DND-41 (cell line): ENCODE results near the gene CARHSP1.

Experiments used
- ATAC-seq: fragments of 200-7000 bp; cut with Tn5 transposase; 3 replicates; pipeline ENCODE4 v1.9.1; 2021; ENCODE audit warnings: low read depth; ENCODE audit not compliant: insufficient read depth
- DNase-seq: peaks from one replicate; pipeline ENCODE4 v3.0.0-alpha.2; 2020
- H2AFZ ChIP-seq: 2 replicates; pipeline ENCODE4 v1.6.0; 2012; ENCODE audit warnings: low read depth, low read length
- H3K27ac ChIP-seq: 2 replicates; pipeline ENCODE4 v1.5.1; 2012; ENCODE audit warnings: low read length, inconsistent platforms
- H3K27me3 ChIP-seq: fragments of 200-600 bp; sonication (generic); 2 replicates; pipeline ENCODE4 v1.6.0; 2012; ENCODE audit warnings: low read length, mild to moderate bottlenecking, inconsistent platforms; ENCODE audit not compliant: insufficient read depth, poor library complexity
- H3K36me3 ChIP-seq: 2 replicates; pipeline ENCODE4 v1.5.1; 2012; ENCODE audit warnings: low read length, inconsistent platforms; ENCODE audit not compliant: insufficient read depth
- H3K4me1 ChIP-seq: 2 replicates; pipeline ENCODE4 v1.5.1; 2012; ENCODE audit warnings: mild to moderate bottlenecking, low read length; ENCODE audit not compliant: insufficient read depth
- H3K4me2 ChIP-seq: 2 replicates; pipeline ENCODE4 v1.6.0; 2012; ENCODE audit warnings: mild to moderate bottlenecking, moderate library complexity, low read length, inconsistent platforms; ENCODE audit not compliant: insufficient read depth
- H3K4me3 ChIP-seq, 2 experiments: fragments of 200-600 bp in 1 of 2; shearing (Covaris generic) in 1 of 2; 2 replicates each; pipeline ENCODE4 v1.5.1; 2012 to 2016; ENCODE audit warnings: inconsistent platforms in 2 of 2, low read length in 2 of 2, mild to moderate bottlenecking in 2 of 2, low read depth in 1 of 2, moderate library complexity in 1 of 2
- H3K79me2 ChIP-seq: 2 replicates; pipeline ENCODE4 v1.6.0; 2012; ENCODE audit warnings: low read length, inconsistent platforms; ENCODE audit not compliant: insufficient read depth
- H3K9ac ChIP-seq: 2 replicates; pipeline ENCODE4 v1.6.0; 2012; ENCODE audit warnings: low read depth, mild to moderate bottlenecking, inconsistent platforms, low read length, moderate library complexity
- H3K9me3 ChIP-seq: 2 replicates; pipeline ENCODE4 v1.5.1; 2012; ENCODE audit warnings: low read length, moderate library complexity, mild to moderate bottlenecking, inconsistent platforms; ENCODE audit not compliant: insufficient read depth, severe bottlenecking
- H4K20me1 ChIP-seq: 2 replicates; pipeline ENCODE4 v1.6.0; 2012; ENCODE audit warnings: low read length; ENCODE audit not compliant: insufficient read depth
- EZH2 ChIP-seq: IDR thresholded peaks from 3 replicates; pipeline ENCODE4 v1.6.1; 2012; ENCODE audit warnings: borderline replicate concordance, low read depth, mild to moderate bottlenecking, moderate library complexity, low read length, inconsistent platforms; ENCODE audit not compliant: severe bottlenecking
- TF ChIP-seq, protein P1 (sequence below): IDR thresholded peaks from 2 replicates; pipeline ENCODE4 v1.5.1; 2012; ENCODE audit warnings: borderline replicate concordance, low read length, moderate library complexity, mild to moderate bottlenecking; ENCODE audit not compliant: poor library complexity, severe bottlenecking; ENCODE audit errors: extremely low read depth

The CARHSP1 gene

DNA sequence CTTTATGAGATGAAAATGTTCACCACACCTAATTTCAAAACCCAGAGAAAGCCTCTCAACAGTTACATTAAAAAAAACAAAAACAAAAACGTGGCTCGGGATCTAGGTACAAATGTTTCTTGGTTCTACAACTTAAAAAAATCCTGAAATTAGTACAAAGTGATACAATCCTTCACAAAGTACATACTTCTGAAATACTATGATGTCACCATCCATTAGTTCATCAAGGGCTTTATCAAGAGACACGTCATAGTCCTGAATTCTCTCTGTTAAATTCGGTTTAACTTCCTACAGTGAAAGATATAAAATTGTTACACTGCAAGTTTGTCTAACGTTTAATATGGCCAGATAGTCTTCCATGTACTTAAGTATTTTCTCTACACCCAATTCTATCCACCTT is 31.5 kb upstream of the CARHSP1 start:
- H3K27me3 ChIP-seq, result no peaks in the 10 kb centered on the region
- H3K9ac ChIP-seq, result no peak overlapping the region
- H2AFZ ChIP-seq, result no peak overlapping the region
- peaks cover 97% of the 10 kb centered on the region for H3K36me3 ChIP-seq
- ATAC-seq (no peak), DNase-seq (no peak)
- H3K4me3 ChIP-seq, result no peak overlapping the region
- H3K27ac ChIP-seq, result no peak overlapping the region
- no peaks in the 10 kb centered on the region for H3K9me3 ChIP-seq
- peaks cover 40% of the 10 kb centered on the region for H4K20me1 ChIP-seq
- no peak for TF ChIP-seq EZH2
- TF ChIP-seq, protein P1, sequence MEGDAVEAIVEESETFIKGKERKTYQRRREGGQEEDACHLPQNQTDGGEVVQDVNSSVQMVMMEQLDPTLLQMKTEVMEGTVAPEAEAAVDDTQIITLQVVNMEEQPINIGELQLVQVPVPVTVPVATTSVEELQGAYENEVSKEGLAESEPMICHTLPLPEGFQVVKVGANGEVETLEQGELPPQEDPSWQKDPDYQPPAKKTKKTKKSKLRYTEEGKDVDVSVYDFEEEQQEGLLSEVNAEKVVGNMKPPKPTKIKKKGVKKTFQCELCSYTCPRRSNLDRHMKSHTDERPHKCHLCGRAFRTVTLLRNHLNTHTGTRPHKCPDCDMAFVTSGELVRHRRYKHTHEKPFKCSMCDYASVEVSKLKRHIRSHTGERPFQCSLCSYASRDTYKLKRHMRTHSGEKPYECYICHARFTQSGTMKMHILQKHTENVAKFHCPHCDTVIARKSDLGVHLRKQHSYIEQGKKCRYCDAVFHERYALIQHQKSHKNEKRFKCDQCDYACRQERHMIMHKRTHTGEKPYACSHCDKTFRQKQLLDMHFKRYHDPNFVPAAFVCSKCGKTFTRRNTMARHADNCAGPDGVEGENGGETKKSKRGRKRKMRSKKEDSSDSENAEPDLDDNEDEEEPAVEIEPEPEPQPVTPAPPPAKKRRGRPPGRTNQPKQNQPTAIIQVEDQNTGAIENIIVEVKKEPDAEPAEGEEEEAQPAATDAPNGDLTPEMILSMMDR, result no peak
- H3K4me1 ChIP-seq, result no peaks in the 10 kb centered on the region
- peaks cover 23% of the 10 kb centered on the region for H3K79me2 ChIP-seq
- H3K4me2 ChIP-seq, result no peak overlapping the region

DNA sequence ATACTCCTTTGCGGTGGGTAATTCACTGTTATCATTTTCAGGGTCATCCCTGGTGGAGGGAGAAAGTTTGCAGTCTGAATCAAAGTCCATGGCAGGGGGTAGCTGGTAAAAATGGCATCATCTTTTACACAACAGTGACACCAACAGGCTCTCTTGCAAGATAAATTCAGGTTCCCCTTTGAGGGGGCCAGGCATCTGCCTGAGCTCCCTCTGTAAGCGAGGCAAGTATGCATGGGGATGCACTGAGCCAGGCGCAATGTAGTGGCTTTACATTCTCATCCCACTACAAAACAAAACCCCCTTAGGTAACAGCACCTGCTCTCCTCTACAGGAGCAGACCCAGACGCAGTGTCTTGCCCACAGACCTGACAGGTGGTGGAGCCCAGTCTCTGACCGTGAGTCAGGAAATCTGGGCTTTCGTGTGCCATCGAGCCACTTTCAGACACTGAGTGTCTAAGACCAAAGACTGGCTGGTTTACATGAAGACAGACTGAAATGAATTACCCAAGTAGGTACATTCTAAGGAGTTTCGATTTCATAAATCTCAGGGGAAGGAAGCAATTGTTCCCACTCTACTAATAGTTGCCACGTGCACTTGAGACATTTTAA is 31.0 kb upstream of the CARHSP1 start:
- H3K9me3 ChIP-seq, result no peaks in the 10 kb centered on the region
- H3K4me1 ChIP-seq, result no peaks in the 10 kb centered on the region
- H3K4me2 ChIP-seq, result no peak overlapping the region
- H2AFZ ChIP-seq, result no peak overlapping the region
- H3K36me3 ChIP-seq, result peaks cover 97% of the 10 kb centered on the region
- DNase-seq (no peak), ATAC-seq (no peak)
- no peak overlapping the region for H3K9ac ChIP-seq
- H4K20me1 ChIP-seq, result peaks cover 36% of the 10 kb centered on the region
- H3K27ac ChIP-seq, result no peak overlapping the region
- H3K4me3 ChIP-seq, result no peak overlapping the region
- no peak for TF ChIP-seq EZH2
- TF ChIP-seq, protein P1, result no peak
- H3K27me3 ChIP-seq, result no peaks in the 10 kb centered on the region
- peaks cover 18% of the 10 kb centered on the region; the same call in 1 of the 2 replicates for H3K79me2 ChIP-seq

GRCh38 chr16:8898660-8899318 is 30.0 kb upstream of the CARHSP1 start:
- ATAC-seq (no peak), DNase-seq (no peak)
- TF ChIP-seq, protein P1, result no peak
- TF ChIP-seq EZH2, result no peak
- Histone ChIP-seq H3K79me2 (peaks cover 12% of the 10 kb centered on the region; the same call in 1 of the 2 replicates), H3K4me3 (no peak overlapping the region), H3K4me2 (no peak overlapping the region), H3K36me3 (peaks cover 98% of the 10 kb centered on the region), H4K20me1 (peaks cover 33% of the 10 kb centered on the region), H3K4me1 (no peaks in the 10 kb centered on the region), H3K27ac (no peak overlapping the region), H2AFZ (no peak overlapping the region), H3K9ac (no peak overlapping the region), H3K27me3 (no peaks in the 10 kb centered on the region), H3K9me3 (no peaks in the 10 kb centered on the region)
